T-helper 17 cell (primary cell): ENCODE measurements around the gene TMEM131. TPM values are rescaled to one million over a fixed set of nuclear protein-coding genes. Genes with fewer than 3 reads are reported as not detected.

ENCODE experiments used
- ATAC-seq: fragments of 150-1000 bp; cut with Tn5 transposase; 2 replicates; pipeline ENCODE4 v1.10.0; 2021; ENCODE audit warnings: mild to moderate bottlenecking, moderate library complexity
- DNase-seq, 3 donors: peaks; one replicate each; pipeline versions ENCODE4 v3.0.0 to v3.0.0-alpha.2; 2020 to 2021
- H3K9me3 ChIP-seq: one replicate; pipeline ENCODE4 v1.7.0; 2013; ENCODE audit warnings: low read length, mild to moderate bottlenecking; ENCODE audit not compliant: control insufficient read depth, poor library complexity, severe bottlenecking
- H3K27ac Mint-ChIP-seq: one replicate; pipeline ENCODE4 v1.8.0; 2022; ENCODE audit warnings: mild to moderate bottlenecking, moderate library complexity, mixed read lengths
- H3K27me3 Mint-ChIP-seq: one replicate; pipeline ENCODE4 v1.8.0; 2022; ENCODE audit warnings: mixed read lengths
- H3K36me3 Mint-ChIP-seq: one replicate; pipeline ENCODE4 v1.8.0; 2022; ENCODE audit warnings: low read depth, mixed read lengths
- H3K4me1 Mint-ChIP-seq: one replicate; pipeline ENCODE4 v1.8.0; 2022; ENCODE audit warnings: mild to moderate bottlenecking, mixed read lengths
- H3K4me3 Mint-ChIP-seq: one replicate; pipeline ENCODE4 v1.8.0; 2022; ENCODE audit warnings: mild to moderate bottlenecking, moderate library complexity, mixed read lengths
- total RNA-seq, 4 donors: library from RNA in 2 of 4; stranded (reverse) in 2 of 4; gene quantifications; one replicate each; pipeline ENCODE4 v1.2.3 and lab custom pipeline; 2022 to 2026

TMEM131 gene
- total RNA-seq, 2 donors from 2014 or later = 41.0 to 43.2 TPM

DNA sequence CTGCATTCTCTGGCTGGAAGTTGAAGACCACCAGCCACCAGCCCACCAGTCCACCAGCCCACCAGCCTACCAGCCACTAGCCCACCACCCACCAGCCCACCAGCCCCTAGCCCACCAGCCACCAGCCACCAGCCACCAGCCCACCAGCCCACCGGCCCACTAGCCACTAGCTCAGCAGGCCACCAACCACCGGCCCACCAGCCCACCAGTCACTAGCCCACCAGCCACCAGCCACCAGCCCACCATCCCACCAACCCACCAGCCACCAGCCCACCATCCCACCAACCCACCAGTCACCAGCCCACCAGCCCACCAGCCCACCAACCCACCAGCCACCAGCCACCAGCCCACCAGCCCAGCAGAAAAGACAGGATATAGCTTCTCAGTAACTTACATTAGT, 18.6 kb upstream of the TMEM131 start:
- peaks cover 4% of the 10 kb centered on the region for H3K4me1 Mint-ChIP-seq
- H3K4me3 Mint-ChIP-seq = no peak overlapping the region
- H3K27ac Mint-ChIP-seq = no peak overlapping the region
- peaks cover 28% of the 10 kb centered on the region for H3K27me3 Mint-ChIP-seq
- H3K36me3 Mint-ChIP-seq = peaks cover 15% of the 10 kb centered on the region
- H3K9me3 ChIP-seq = no peaks in the 10 kb centered on the region
- ATAC-seq (no peak), DNase-seq (no peak)

DNA sequence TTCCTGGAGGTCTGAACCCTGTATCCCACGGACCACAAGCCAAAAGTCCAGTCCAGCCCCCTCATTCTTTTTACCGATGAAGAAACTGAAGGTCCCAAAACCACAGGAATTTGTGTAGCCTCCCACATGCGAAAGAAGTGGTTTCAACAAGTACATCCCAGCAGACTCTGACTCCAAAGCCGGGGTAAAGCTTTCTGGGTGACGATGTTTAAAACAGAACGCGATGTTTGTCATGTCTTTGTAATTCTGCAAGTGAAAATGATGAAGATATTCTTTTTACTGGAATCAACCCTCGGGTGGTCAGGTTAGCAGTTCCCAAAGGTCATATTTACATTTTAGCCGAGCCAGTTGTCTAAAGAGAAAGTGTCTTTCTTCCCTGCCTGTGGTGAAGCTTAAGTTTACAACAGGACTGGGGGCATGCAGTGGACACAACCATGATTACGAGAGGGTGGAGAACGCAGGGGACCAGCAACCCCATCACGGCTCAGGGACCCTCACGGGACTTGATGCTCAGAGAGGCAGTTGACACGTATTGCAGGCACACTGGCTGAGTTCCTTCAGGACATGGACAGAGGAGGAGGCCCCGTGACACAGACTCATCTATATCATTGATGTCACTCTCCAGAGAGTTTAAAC, 17.8 kb upstream of the TMEM131 start:
- no peak overlapping the region for H3K4me3 Mint-ChIP-seq
- H3K36me3 Mint-ChIP-seq = peaks cover 15% of the 10 kb centered on the region
- ATAC-seq = no peak
- no peaks in the 10 kb centered on the region for H3K9me3 ChIP-seq
- H3K27ac Mint-ChIP-seq = no peak overlapping the region
- peaks cover 4% of the 10 kb centered on the region for H3K4me1 Mint-ChIP-seq
- no peak for DNase-seq
- peaks cover 28% of the 10 kb centered on the region for H3K27me3 Mint-ChIP-seq

DNA sequence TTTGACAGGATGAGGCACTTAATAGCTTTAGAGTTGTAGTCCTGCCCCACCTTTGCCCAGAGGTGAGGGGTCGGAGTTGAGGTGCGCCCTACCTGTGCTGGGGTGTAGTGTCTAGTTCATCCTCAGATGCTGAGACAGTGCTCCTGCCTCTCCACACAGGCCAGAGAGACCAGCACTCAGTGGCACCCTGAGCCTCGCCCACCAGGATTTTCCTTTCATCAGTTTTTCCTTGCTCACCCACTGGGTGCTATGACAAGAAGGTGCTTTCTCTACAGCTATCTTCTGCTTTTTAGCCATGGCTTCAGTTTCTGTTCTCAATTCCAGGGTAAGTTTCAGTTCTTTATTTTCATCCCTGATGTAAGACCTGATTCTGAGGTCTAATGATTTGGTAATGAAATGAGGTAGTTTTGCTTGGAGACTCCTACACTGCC, 16.8 kb upstream of the TMEM131 start:
- H3K27me3 Mint-ChIP-seq = peaks cover 28% of the 10 kb centered on the region
- H3K4me1 Mint-ChIP-seq = peaks cover 4% of the 10 kb centered on the region
- no peak overlapping the region for H3K4me3 Mint-ChIP-seq
- ATAC-seq = peak; percentile 67
- H3K36me3 Mint-ChIP-seq = peaks cover 15% of the 10 kb centered on the region
- H3K9me3 ChIP-seq = no peaks in the 10 kb centered on the region
- no peak for DNase-seq
- no peak overlapping the region for H3K27ac Mint-ChIP-seq

DNA sequence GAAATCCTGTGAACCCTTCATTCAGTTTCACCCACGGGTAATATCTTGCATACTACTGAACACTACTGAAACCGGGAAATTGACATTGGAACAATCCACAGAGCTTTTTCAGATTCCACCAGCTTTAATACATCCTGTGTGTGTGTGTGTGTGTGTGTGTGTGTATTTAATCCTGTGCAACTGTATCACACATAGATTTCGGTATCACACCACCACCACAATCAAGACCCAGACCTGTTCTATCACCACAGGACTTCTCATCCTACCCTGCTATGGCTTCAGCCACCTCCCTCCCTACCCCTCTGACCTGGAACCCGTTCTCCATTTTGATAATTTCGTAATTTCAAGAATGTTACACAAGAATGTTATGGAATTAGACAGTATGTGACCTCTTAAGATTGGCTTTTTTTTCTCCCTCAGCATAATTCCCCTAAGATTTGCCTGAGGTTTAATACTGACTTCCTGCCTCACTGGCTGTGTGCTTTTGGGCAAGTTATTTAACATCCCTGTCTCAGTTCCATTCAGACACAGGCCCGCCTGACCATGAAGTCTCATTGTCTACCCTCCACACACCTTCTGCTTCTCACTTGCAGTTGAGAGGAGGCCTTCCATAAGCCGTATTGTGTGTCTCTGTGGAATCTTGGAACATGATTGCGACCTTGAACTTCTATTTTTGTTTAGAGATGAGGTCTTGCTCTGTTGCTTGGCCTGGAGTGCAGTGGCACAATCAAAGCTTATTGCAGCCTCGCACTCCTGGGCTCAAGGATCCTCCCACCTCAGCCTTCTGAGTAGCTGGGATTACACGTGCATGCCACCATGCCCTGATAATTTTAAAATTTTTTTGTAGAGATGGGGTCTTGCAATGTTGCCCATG, 14.4 kb upstream of the TMEM131 start:
- no peaks in the 10 kb centered on the region for H3K9me3 ChIP-seq
- Mint-ChIP-seq H3K27me3 (peaks cover 17% of the 10 kb centered on the region), H3K36me3 (peaks cover 10% of the 10 kb centered on the region), H3K4me1 (peaks cover 4% of the 10 kb centered on the region), H3K27ac (no peak overlapping the region), H3K4me3 (no peak overlapping the region)
- ATAC-seq (no peak), DNase-seq (no peak)

DNA sequence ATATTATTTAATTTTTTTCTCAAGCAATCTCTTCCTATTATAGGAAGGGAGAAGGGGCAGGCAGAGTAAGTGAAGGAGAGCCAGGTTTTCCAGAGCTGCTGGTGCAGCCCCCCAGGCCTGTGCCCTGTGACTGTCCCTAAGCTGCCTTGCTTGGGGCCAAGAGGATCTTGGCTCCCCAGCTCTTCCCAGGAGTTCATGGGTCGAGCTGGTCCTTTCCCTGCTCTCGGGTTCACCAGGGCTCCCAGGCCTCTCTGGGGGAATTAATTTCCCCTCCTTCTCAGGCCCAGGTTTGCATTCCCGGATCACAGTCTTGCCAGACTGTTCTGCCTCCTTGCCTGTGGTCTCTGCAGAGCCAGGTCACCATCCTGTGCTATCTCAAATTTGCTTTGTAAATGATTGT, 12.7 kb upstream of the TMEM131 start:
- no peaks in the 10 kb centered on the region for H3K9me3 ChIP-seq
- H3K36me3 Mint-ChIP-seq = peaks cover 5% of the 10 kb centered on the region
- peaks cover 7% of the 10 kb centered on the region for H3K27me3 Mint-ChIP-seq
- ATAC-seq (no peak), DNase-seq (no peak)
- peaks cover 4% of the 10 kb centered on the region for H3K4me1 Mint-ChIP-seq
- no peak overlapping the region for H3K4me3 Mint-ChIP-seq
- no peak overlapping the region for H3K27ac Mint-ChIP-seq

DNA sequence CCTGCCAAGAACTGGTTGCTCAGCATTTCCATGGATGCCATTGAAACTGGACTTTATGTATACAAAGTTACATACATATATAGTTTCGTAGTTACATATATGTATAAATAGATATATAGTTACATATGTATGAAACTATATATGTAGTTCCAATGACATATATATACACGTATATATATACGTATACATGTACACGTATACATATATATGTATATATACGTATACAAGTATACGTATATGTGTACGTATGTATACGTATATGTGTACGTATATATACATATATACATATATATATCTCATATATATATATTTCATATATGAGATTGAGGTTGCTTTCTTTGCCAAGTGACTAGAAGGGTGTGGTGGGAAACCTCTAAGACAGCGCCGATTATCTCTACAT, 10.6 kb upstream of the TMEM131 start:
- H3K9me3 ChIP-seq = no peaks in the 10 kb centered on the region
- Mint-ChIP-seq H3K27ac (no peak overlapping the region), H3K36me3 (peaks cover 3% of the 10 kb centered on the region), H3K4me1 (peaks cover 3% of the 10 kb centered on the region), H3K27me3 (no peaks in the 10 kb centered on the region), H3K4me3 (no peak overlapping the region)
- DNase-seq = no peak
- no peak for ATAC-seq

DNA sequence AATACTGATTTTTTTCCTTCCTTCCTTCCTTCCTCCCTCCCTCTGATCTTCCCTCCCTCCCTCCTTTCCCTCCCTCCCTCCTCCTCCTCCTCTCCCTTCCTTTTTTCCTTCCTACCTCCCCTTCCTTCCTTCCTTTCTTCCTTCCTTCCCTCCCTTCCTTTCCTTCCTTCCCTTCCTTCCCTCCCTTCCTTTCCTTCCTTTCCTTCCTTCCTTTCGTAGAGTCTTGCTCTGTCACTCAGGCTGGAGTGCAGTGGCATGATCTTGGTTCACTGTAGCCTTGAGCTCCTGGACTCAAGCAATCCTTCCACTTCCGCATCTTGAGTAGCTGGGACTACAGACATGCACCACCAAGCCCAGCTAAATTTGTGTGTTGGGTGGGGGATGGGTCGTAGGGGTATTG, 8.9 kb upstream of the TMEM131 start:
- no peaks in the 10 kb centered on the region for H3K9me3 ChIP-seq
- Mint-ChIP-seq H3K36me3 (no peaks in the 10 kb centered on the region), H3K27ac (no peak overlapping the region), H3K27me3 (no peaks in the 10 kb centered on the region), H3K4me3 (no peak overlapping the region), H3K4me1 (no peaks in the 10 kb centered on the region)
- DNase-seq = no peak
- no peak for ATAC-seq

DNA sequence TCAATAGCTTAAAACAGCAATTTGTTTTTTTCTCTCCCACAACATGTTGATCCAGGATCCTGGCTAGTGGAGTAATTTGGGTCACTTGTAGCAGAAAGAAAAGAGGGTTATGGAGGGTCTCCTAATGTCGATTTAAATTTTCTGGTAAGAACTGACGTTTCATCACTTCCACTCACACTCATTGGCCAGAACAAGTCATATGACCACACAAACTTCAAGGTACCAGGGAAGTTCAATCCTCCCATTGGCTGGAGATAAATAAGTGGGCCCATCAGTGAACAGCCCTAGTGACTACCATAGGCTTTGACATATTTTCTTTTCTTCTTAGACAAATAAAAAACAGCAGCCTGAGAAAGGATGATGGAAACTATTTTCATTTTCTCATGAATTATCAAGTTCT, 8.3 kb upstream of the TMEM131 start:
- H3K27ac Mint-ChIP-seq = no peak overlapping the region
- H3K9me3 ChIP-seq = no peaks in the 10 kb centered on the region
- H3K27me3 Mint-ChIP-seq = no peaks in the 10 kb centered on the region
- DNase-seq (no peak), ATAC-seq (no peak)
- H3K4me3 Mint-ChIP-seq = no peak overlapping the region
- H3K4me1 Mint-ChIP-seq = peaks cover 2% of the 10 kb centered on the region
- no peaks in the 10 kb centered on the region for H3K36me3 Mint-ChIP-seq

DNA sequence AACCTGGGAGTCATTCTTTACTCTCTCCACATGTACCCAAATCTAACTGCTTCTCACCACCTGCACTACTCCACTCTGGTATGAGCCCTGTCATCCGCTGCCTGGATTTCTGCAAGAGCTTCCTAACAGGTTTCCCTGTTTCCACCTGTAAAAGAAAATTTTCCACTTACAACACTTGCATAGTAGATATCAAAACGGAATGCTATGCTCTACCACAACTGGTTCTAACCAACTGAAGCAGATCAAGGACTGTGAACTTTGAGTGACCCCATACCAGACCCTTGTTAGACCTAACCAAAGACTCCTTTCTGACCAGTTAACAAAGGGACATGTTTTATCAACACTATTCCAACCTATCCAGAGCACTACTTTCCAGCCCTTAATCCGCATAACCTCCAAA, 3.8 kb upstream of the TMEM131 start:
- H3K4me1 Mint-ChIP-seq = peaks cover 7% of the 10 kb centered on the region
- H3K9me3 ChIP-seq = no peaks in the 10 kb centered on the region
- H3K36me3 Mint-ChIP-seq = no peaks in the 10 kb centered on the region
- DNase-seq (no peak), ATAC-seq (no peak)
- no peak overlapping the region for H3K27ac Mint-ChIP-seq
- H3K4me3 Mint-ChIP-seq = no peak overlapping the region
- no peaks in the 10 kb centered on the region for H3K27me3 Mint-ChIP-seq

DNA sequence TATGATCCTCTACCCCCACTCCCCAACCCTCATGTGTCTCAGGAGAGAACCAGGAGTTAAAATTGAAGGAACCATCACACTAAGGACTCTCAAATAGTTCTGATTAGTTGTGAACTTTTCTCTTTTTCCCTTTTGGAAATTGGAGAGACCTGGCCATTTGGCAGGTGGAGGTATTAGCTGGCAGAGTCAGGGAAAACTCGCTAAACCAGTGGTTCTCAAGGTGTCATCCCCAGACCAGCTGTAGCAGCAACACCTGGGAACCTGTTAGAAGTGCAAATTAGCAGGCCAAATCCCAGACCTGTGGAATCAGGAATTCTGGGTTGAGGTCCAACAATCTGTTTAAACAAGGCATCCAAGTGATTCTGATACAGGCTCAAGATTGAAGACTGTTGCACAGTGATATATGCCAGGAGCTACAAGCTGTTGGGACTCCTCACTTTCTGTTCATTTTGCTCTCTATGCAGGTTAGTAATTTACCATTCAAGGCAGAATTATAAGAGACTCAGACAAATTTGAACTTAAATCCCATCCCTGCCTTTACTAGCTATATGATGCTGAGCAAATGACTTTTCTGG, 2.8 kb upstream of the TMEM131 start:
- H3K9me3 ChIP-seq = no peaks in the 10 kb centered on the region
- DNase-seq (no peak), ATAC-seq (no peak)
- H3K36me3 Mint-ChIP-seq = no peaks in the 10 kb centered on the region
- no peak overlapping the region for H3K27ac Mint-ChIP-seq
- H3K27me3 Mint-ChIP-seq = no peaks in the 10 kb centered on the region
- H3K4me1 Mint-ChIP-seq = peaks cover 13% of the 10 kb centered on the region
- no peak overlapping the region for H3K4me3 Mint-ChIP-seq

DNA sequence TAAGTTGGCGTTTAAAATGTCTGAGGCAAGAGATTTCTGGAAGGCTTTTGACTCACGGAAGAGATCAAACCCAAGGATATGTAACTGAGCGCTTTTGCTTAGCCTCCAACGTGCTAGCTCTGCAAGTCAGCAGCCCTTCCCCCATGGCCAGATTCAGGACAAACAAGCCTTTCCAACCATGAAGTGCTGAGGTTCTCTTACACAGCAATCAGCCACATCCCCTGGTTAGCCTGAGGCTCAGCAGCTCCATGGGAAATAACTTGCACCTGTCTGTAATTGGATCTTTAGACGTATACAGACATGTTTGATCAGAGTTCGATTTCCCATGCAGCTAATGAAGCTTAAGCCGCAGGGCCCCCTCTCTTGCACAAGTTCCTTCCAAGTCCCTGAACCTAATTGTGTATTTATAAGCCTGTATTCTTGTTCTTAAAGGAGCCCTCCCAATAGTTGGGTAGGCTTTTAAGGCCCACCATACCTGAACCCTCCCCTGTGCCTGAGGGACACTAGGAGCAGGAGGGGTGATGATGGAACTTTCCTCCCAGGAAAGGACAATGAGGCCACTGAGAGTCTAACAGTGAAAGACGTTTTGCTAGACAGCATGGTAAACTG, 2.1 kb upstream of the TMEM131 start:
- peak overlapping the region; percentile 31 for H3K4me3 Mint-ChIP-seq
- H3K9me3 ChIP-seq = no peaks in the 10 kb centered on the region
- H3K36me3 Mint-ChIP-seq = no peaks in the 10 kb centered on the region
- DNase-seq = no peak
- no peak overlapping the region for H3K27ac Mint-ChIP-seq
- H3K4me1 Mint-ChIP-seq = peaks cover 18% of the 10 kb centered on the region
- H3K27me3 Mint-ChIP-seq = no peaks in the 10 kb centered on the region
- no peak for ATAC-seq

DNA sequence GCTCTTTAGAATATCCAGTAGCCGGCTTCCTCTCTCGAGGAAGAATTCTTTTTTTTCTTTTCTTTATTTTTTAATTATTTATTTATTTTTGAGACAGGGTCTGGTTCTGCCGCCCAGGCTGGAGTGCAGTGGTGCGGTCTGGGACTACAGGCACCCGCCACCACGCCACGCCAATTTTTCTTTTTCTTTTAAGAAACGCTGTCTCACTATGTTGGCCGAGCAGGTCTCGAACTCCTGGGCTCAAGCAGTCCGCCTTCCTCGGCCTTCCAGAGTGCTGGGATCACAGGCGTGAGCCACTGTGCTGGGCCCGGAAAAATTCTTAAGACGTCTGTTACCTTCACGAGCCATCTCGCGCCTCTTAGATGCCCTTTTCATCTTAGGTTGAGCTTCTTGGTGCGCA, 931 bp upstream of the TMEM131 start:
- H3K9me3 ChIP-seq = no peaks in the 10 kb centered on the region
- Mint-ChIP-seq H3K4me3 (peak overlapping the region; percentile 81), H3K36me3 (no peaks in the 10 kb centered on the region), H3K27ac (peak overlapping the region; percentile 74), H3K27me3 (no peaks in the 10 kb centered on the region), H3K4me1 (peaks cover 23% of the 10 kb centered on the region)
- DNase-seq (no peak), ATAC-seq (no peak)

DNA sequence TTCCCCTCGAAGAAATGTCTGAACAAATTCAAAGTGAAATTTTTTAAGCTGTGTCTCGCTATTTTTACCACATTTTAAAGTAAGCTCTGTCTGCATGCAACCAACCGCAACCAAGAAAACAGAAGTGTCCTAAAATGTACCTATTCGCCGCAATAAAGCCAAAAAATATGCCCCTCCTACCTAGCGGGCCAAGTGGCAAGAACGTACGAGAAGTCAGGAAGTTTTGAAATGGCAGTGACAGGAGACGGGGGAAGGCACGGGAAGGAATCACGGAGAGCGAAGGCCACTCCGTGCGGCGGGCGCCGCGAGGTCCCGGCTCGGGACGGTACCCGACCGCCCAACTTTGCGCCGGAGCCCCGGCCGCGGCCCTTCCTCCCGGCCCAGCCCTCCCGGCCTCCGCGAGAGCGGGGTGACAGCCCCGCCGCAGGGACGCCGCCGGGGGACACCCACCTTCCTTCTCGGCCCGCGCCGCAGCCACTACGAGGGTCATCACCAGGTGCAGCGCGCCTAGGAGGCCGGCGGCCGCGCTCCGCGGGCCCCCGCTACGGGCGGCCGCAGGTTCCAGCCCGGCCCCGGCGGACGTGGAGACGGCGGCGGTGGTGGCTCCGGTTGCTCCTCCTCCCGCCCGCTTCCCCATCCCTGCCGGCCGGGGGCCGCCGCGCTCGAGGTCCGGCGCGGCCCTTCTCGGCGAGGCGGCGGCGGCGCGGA, 568 bp downstream of the TMEM131 start:
- Mint-ChIP-seq H3K4me3 (peak overlapping the region; percentile 92), H3K27ac (peak overlapping the region; percentile 93), H3K27me3 (no peaks in the 10 kb centered on the region), H3K36me3 (no peaks in the 10 kb centered on the region), H3K4me1 (peaks cover 31% of the 10 kb centered on the region)
- ATAC-seq = peak; percentile 23
- peak; percentile 22 to 41 (median 37) for DNase-seq
- no peaks in the 10 kb centered on the region for H3K9me3 ChIP-seq
